CD14-positive monocyte (primary cell): Measurements from ENCODE around the gene LYRM4. TPM values are rescaled to one million over a fixed set of nuclear protein-coding genes. Genes with fewer than 3 reads are reported as not detected.

Experiments
- DNase-seq, 3 donors: peaks; one replicate each; pipeline ENCODE4 v3.0.0-alpha.2; 2011 to 2022
- H2AFZ ChIP-seq: 2 replicates; pipeline ENCODE4 v1.6.0; 2012; ENCODE audit warnings: mild to moderate bottlenecking, low read depth, low read length, inconsistent platforms; ENCODE audit not compliant: insufficient read depth, poor library complexity, severe bottlenecking
- H3K27ac ChIP-seq, 2 donors: 1 replicate in 1 of 2; 2 replicates in 1 of 2; pipeline ENCODE4 v1.5.1; 2012 to 2013; ENCODE audit warnings: low read length in 2 of 2, control low read depth in 1 of 2, inconsistent platforms in 1 of 2, low read depth in 1 of 2, mild to moderate bottlenecking in 1 of 2
- H3K27me3 ChIP-seq, 2 donors: one replicate each; pipeline versions ENCODE4 v1.6.0 to v1.6.1; 2011 to 2013; ENCODE audit warnings: low read length in 2 of 2; ENCODE audit not compliant: control insufficient read depth in 2 of 2, insufficient read depth in 2 of 2
- H3K36me3 ChIP-seq, 2 donors: replicated peaks in 1 of 2; 1 replicate in 1 of 2; 2 replicates in 1 of 2; pipeline versions ENCODE4 v1.5.1 to v1.6.1; 2012 to 2013; ENCODE audit warnings: low read length in 2 of 2, control low read depth in 1 of 2, inconsistent platforms in 1 of 2, mild to moderate bottlenecking in 1 of 2; ENCODE audit not compliant: insufficient read depth in 2 of 2, control insufficient read depth in 1 of 2
- H3K4me1 ChIP-seq, 2 donors: 1 replicate in 1 of 2; 2 replicates in 1 of 2; pipeline versions ENCODE4 v1.5.1 to v1.6.1; 2012 to 2013; ENCODE audit warnings: low read length in 2 of 2, control low read depth in 1 of 2, inconsistent platforms in 1 of 2, mild to moderate bottlenecking in 1 of 2, moderate library complexity in 1 of 2; ENCODE audit not compliant: insufficient read depth in 2 of 2, control insufficient read depth in 1 of 2
- H3K4me2 ChIP-seq: replicated peaks from 2 replicates; pipeline ENCODE3; 2012; ENCODE audit warnings: low read length, moderate library complexity, mild to moderate bottlenecking; ENCODE audit not compliant: poor library complexity, severe bottlenecking; ENCODE audit errors: extremely low read depth
- H3K4me3 ChIP-seq, 3 experiments: fragments of 200-600 bp in 1 of 3; sonication (generic) in 1 of 3; replicated peaks in 1 of 3; 1 replicate in 2 of 3; 2 replicates in 1 of 3; pipeline ENCODE4 v1.5.1; 2011 to 2013; ENCODE audit warnings: low read length in 3 of 3, mild to moderate bottlenecking in 3 of 3, control low read depth in 2 of 3, low read depth in 2 of 3, inconsistent platforms in 1 of 3, moderate library complexity in 1 of 3
- H3K79me2 ChIP-seq: 2 replicates; pipeline ENCODE4 v1.6.0; 2012; ENCODE audit warnings: mild to moderate bottlenecking, control low read depth, inconsistent platforms, low read length, moderate library complexity; ENCODE audit not compliant: insufficient read depth
- H3K9ac ChIP-seq: 2 replicates; pipeline ENCODE4 v1.6.0; 2017; ENCODE audit warnings: low read length, mild to moderate bottlenecking; ENCODE audit not compliant: insufficient read depth, poor library complexity, severe bottlenecking
- H3K9me3 ChIP-seq, 2 donors: replicated peaks in 1 of 2; 1 replicate in 1 of 2; 2 replicates in 1 of 2; pipeline versions ENCODE4 v1.5.1 to v1.6.1; 2012 to 2013; ENCODE audit warnings: low read length in 2 of 2, control low read depth in 1 of 2; ENCODE audit not compliant: control insufficient read depth in 1 of 2, insufficient read depth in 1 of 2
- H4K20me1 ChIP-seq: 2 replicates; pipeline ENCODE4 v1.6.0; 2012; ENCODE audit warnings: mild to moderate bottlenecking, low read length, control low read depth, moderate library complexity; ENCODE audit not compliant: insufficient read depth
- H3K27ac Mint-ChIP-seq, 7 donors: one replicate each; pipeline ENCODE4 v1.8.0; 2020; ENCODE audit warnings: mild to moderate bottlenecking in 7 of 7, mixed read lengths in 7 of 7, moderate library complexity in 6 of 7, inconsistent platforms in 2 of 7
- H3K27me3 Mint-ChIP-seq, 3 donors: one replicate each; pipeline ENCODE4 v1.8.0; 2021 to 2022; ENCODE audit warnings: low read depth in 3 of 3, mild to moderate bottlenecking in 3 of 3, mixed read lengths in 3 of 3, moderate library complexity in 3 of 3, inconsistent platforms in 1 of 3
- H3K36me3 Mint-ChIP-seq, 2 donors: one replicate each; pipeline ENCODE4 v1.8.0; 2020; ENCODE audit warnings: mixed read lengths in 2 of 2, inconsistent platforms in 1 of 2, mild to moderate bottlenecking in 1 of 2
- H3K4me1 Mint-ChIP-seq: one replicate; pipeline ENCODE4 v1.8.0; 2020; ENCODE audit warnings: mild to moderate bottlenecking, mixed read lengths
- H3K4me3 Mint-ChIP-seq, 2 donors: one replicate each; pipeline ENCODE4 v1.8.0; 2020; ENCODE audit warnings: mild to moderate bottlenecking in 2 of 2, mixed read lengths in 2 of 2, moderate library complexity in 1 of 2
- H3K9me3 Mint-ChIP-seq, 7 donors: one replicate each; pipeline ENCODE4 v1.8.0; 2020 to 2022; ENCODE audit warnings: mixed read lengths in 7 of 7, mild to moderate bottlenecking in 6 of 7, moderate library complexity in 6 of 7, inconsistent platforms in 2 of 7
- WGBS: methylation state at CpG from one replicate; pipeline ENCODE4 v1.1.5; 2013; ENCODE audit warnings: missing lambda C conversion rate; ENCODE audit not compliant: insufficient coverage; 5-methylcytosine and 5-hydroxymethylcytosine counted together
- intact Hi-C, 2 donors: fragments of 100-400 bp; cut with micrococcal nuclease; formaldehyde crosslinking; loops; one replicate each; pipeline versions ENCODE4 v1.15.0 to v1.15.1; 2023
- polyA plus RNA-seq, 3 donors: library from polyadenylated mRNA; depleted of rRNA in 1 of 3; unstranded in 2 of 3; stranded (reverse) in 1 of 3; fragments of 300-500 nt in 2 of 3; fragments of >200 nt in 1 of 3; fragmentation: Illumina TruSeq in 2 of 3; gene quantifications; 1 replicate in 2 of 3; 2 replicates in 1 of 3; pipeline ENCODE4 v1.2.3, GENCODE V29; 2012 to 2021
- TF ChIP-seq, protein P1 (sequence below): fragments of 200-600 bp; IDR thresholded peaks from one replicate; pipeline ENCODE4 v1.8.0; 2022; ENCODE audit warnings: antibody characterized with exemption, mild to moderate bottlenecking

The LYRM4 gene
- polyA plus RNA-seq, 3 donors: 13.7 to 19.6 (median 18.1) TPM

DNA sequence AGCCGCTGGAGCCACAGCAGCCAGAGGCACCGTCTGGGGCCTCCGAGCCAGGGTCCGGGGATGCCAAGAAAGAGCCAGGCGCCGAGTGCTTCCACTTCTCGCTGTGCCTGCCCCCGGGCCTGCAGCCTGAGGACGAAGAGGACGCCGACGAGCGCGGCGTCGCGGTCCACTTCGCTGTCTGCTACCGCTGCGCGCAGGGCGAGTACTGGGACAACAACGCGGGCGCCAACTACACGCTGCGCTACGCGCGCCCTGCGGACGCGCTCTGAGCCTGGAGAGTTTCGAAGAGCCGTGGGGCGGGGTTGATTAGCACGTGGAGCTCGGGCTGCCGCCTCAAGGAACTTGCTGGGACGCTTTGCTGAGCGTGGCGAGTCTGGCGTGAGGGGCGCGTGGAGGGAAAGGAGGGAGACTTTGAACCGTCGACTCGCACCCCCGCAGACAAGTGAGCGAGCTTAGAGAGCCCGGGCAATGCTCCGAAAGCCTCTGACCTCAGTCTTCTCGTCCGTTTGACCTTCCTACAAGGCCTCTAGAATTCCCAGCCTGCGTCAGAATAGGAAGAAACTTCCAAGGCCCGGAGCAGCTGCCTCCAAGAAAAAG lies 174.4 kb downstream of the LYRM4 start:
- Histone ChIP-seq H3K27me3 (peaks cover 5 to 23% of the 10 kb centered on the region in 2 donors), H3K9ac (no peak overlapping the region), H4K20me1 (no peaks in the 10 kb centered on the region), H3K9me3 (no peaks in the 10 kb centered on the region), H3K4me2 (peak overlapping the region; percentile 91), H3K79me2 (no peaks in the 10 kb centered on the region), H3K4me3 (peak overlapping the region in 1 of 3 experiments; percentile 77), H3K36me3 (no peaks in the 10 kb centered on the region), H3K27ac (no peak overlapping the region), H2AFZ (peak overlapping the region; percentile 91), H3K4me1 (peaks cover 44 to 72% of the 10 kb centered on the region in 2 donors)
- Mint-ChIP-seq H3K36me3 (peaks cover 3 to 13% of the 10 kb centered on the region in 2 donors), H3K4me1 (peaks cover 53% of the 10 kb centered on the region), H3K9me3 (peaks cover 0 to 6% (median 4%) of the 10 kb centered on the region in 7 donors), H3K4me3 (peak overlapping the region; percentile 70 to 89), H3K27ac (peak overlapping the region in 4 of 7 donors; percentile 9 to 36 (median 23)), H3K27me3 (peaks cover 25 to 54% (median 40%) of the 10 kb centered on the region in 3 donors)
- TF ChIP-seq, protein P1, sequence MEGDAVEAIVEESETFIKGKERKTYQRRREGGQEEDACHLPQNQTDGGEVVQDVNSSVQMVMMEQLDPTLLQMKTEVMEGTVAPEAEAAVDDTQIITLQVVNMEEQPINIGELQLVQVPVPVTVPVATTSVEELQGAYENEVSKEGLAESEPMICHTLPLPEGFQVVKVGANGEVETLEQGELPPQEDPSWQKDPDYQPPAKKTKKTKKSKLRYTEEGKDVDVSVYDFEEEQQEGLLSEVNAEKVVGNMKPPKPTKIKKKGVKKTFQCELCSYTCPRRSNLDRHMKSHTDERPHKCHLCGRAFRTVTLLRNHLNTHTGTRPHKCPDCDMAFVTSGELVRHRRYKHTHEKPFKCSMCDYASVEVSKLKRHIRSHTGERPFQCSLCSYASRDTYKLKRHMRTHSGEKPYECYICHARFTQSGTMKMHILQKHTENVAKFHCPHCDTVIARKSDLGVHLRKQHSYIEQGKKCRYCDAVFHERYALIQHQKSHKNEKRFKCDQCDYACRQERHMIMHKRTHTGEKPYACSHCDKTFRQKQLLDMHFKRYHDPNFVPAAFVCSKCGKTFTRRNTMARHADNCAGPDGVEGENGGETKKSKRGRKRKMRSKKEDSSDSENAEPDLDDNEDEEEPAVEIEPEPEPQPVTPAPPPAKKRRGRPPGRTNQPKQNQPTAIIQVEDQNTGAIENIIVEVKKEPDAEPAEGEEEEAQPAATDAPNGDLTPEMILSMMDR: no peak
- peak in 2 of 3 donors; percentile 3 to 21 for DNase-seq
- intact Hi-C loops: loop anchor here in 1 of 2 donors (10.0 kb wide), 1 partner anchor 178 kb away; the partner anchor contains the start of genes FARS2 and LYRM4
- WGBS: 10% methylated on average over 49 of the region's 56 CpGs

DNA sequence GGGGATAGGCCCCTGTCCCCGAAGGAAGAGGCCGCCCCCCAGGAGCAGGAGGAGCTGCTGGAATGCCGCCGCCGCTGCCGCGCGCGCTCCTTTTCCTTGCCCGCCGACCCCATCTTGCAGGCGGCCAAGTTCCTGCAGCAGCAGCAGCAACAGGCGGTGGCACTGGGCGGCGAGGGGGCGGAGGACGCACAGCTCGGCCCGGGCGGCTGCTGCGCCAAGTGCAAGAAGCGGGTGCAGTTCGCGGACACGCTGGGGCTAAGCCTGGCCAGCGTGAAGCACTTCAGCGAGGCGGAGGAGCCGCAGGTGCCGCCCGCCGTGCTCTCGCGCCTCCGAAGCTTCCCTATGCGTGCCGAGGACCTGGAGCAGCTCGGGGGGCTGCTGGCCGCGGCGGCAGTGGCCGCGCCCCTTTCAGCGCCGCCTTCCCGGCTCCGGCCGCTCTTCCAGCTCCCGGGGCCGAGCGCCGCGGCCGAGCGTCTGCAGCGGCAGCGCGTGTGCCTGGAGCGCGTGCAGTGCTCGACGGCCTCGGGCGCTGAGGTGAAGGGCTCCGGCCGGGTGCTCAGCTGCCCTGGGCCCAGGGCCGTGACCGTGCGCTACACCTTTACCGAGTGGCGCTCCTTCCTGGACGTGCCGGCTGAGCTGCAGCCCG lies 175.0 kb downstream of the LYRM4 start:
- peak in 1 of 3 donors; percentile 30 for DNase-seq
- Mint-ChIP-seq H3K4me1 (peaks cover 53% of the 10 kb centered on the region), H3K27me3 (peaks cover 27 to 54% (median 40%) of the 10 kb centered on the region in 3 donors), H3K4me3 (peak overlapping the region; percentile 77 to 89), H3K9me3 (peaks cover 0 to 6% (median 4%) of the 10 kb centered on the region in 7 donors), H3K36me3 (peaks cover 3 to 13% of the 10 kb centered on the region in 2 donors), H3K27ac (no peak overlapping the region)
- Histone ChIP-seq H3K4me2 (peak overlapping the region; percentile 91), H4K20me1 (no peaks in the 10 kb centered on the region), H3K36me3 (no peaks in the 10 kb centered on the region), H2AFZ (peak overlapping the region; percentile 91), H3K9me3 (no peaks in the 10 kb centered on the region), H3K79me2 (no peaks in the 10 kb centered on the region), H3K27me3 (peaks cover 5 to 23% of the 10 kb centered on the region in 2 donors), H3K4me1 (peaks cover 44 to 72% of the 10 kb centered on the region in 2 donors), H3K4me3 (peak overlapping the region; percentile 40 to 77 (median 56)), H3K27ac (no peak overlapping the region), H3K9ac (peak overlapping the region; percentile 59)
- TF ChIP-seq, protein P1: no peak
- WGBS: 1% methylated on average over 74 of the region's 74 CpGs
- intact Hi-C loops: loop anchor here in 1 of 2 donors (10.0 kb wide), 1 partner anchor 179 kb away; the partner anchor contains the start of genes FARS2 and LYRM4
